ENCODE results near the gene STXBP3.

STXBP3 gene

GRCh38 chr1:108791790-108792189, 45.3 kb downstream of the STXBP3 start:
- Histone ChIP-seq H3F3A (ENCODE audit: insufficient read depth, low read length) (no peaks in the 10 kb centered on the region), H3K9me2 (replicated peaks; ENCODE audit: insufficient read depth, low read length) (no peaks in the 10 kb centered on the region), H3K27me3 (replicated peaks; ENCODE audit: insufficient read depth, low read length) (no peaks in the 10 kb centered on the region), H3K4me2 (ENCODE audit: low read depth, low read length) (no peak overlapping the region), H3K9me3 (replicated peaks; ENCODE audit: insufficient read depth, low read length) (no peaks in the 10 kb centered on the region), H2AFZ (ENCODE audit: low read length) (no peak overlapping the region), H3K4me3 (ENCODE audit: low read length) (no peak overlapping the region), H3K9ac (ENCODE audit: low read length) (no peak overlapping the region), H3K79me2 (ENCODE audit: low read length) (no peaks in the 10 kb centered on the region), H4K20me1 (ENCODE audit: insufficient read depth, low read length) (no peaks in the 10 kb centered on the region), H3K36me3 (replicated peaks; ENCODE audit: insufficient read depth, low read length) (no peaks in the 10 kb centered on the region), H3K4me1 (ENCODE audit: low read length) (no peaks in the 10 kb centered on the region), H3K27ac (ENCODE audit: low read length) (no peak overlapping the region)
- DNase-seq = no peak
- no peak for TF ChIP-seq EZH2 (optimal IDR thresholded peaks at IDR 0.05; ENCODE audit: low read depth, low read length)

GRCh38 chr1:108792420-108792819, 45.9 kb downstream of the STXBP3 start:
- no peaks in the 10 kb centered on the region for H3F3A ChIP-seq (ENCODE audit: insufficient read depth, low read length)
- no peak for DNase-seq
- H4K20me1 ChIP-seq (ENCODE audit: insufficient read depth, low read length) = no peaks in the 10 kb centered on the region
- H3K9me2 ChIP-seq (replicated peaks; ENCODE audit: insufficient read depth, low read length) = no peaks in the 10 kb centered on the region
- no peak for TF ChIP-seq EZH2 (optimal IDR thresholded peaks at IDR 0.05; ENCODE audit: low read depth, low read length)
- no peak for TF ChIP-seq EZH2phosphoT487 (IDR thresholded peaks at IDR 0.05; ENCODE audit: low read length)
- TF ChIP-seq CTCF (IDR thresholded peaks at IDR 0.05; ENCODE audit: low read length) = no peak
- H3K36me3 ChIP-seq (replicated peaks; ENCODE audit: insufficient read depth, low read length) = no peaks in the 10 kb centered on the region
- H3K4me1 ChIP-seq (ENCODE audit: low read length) = no peaks in the 10 kb centered on the region
- no peaks in the 10 kb centered on the region for H3K27me3 ChIP-seq (replicated peaks; ENCODE audit: insufficient read depth, low read length)
- H3K9ac ChIP-seq (ENCODE audit: low read length) = no peak overlapping the region
- H3K27ac ChIP-seq (ENCODE audit: low read length) = no peak overlapping the region
- no peaks in the 10 kb centered on the region for H3K9me3 ChIP-seq (replicated peaks; ENCODE audit: insufficient read depth, low read length)
- H3K4me3 ChIP-seq (ENCODE audit: low read length) = no peak overlapping the region
- no peak overlapping the region for H2AFZ ChIP-seq (ENCODE audit: low read length)
- no peaks in the 10 kb centered on the region for H3K79me2 ChIP-seq (ENCODE audit: low read length)
- H3K4me2 ChIP-seq (ENCODE audit: low read depth, low read length) = no peak overlapping the region

DNA sequence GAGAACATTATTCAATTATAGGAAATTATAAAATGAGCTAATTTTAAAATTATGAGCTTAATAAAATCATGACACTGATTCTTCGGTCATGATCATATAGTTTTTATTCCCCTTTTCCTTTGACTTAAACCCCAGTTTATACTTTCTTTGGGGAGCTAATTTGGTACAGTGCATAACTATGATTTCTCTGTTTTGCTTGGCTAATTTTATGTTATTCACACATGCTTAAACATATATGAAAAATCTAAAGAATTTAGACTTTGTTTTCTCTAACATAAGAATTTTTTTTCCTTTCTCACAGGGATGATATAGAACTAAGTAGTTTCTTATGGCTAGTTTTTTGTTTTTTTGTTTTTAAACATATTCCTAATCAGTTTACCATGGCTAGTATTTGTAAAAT, 52.5 kb downstream of the STXBP3 start:
- no peak overlapping the region for H2AFZ ChIP-seq (ENCODE audit: low read length)
- DNase-seq = no peak
- H3K27me3 ChIP-seq (replicated peaks; ENCODE audit: insufficient read depth, low read length) = no peaks in the 10 kb centered on the region
- H3K27ac ChIP-seq (ENCODE audit: low read length) = no peak overlapping the region
- H4K20me1 ChIP-seq (ENCODE audit: insufficient read depth, low read length) = no peaks in the 10 kb centered on the region
- no peak overlapping the region for H3K4me3 ChIP-seq (ENCODE audit: low read length)
- no peak overlapping the region for H3K4me2 ChIP-seq (ENCODE audit: low read depth, low read length)
- no peaks in the 10 kb centered on the region for H3K4me1 ChIP-seq (ENCODE audit: low read length)
- no peaks in the 10 kb centered on the region for H3K79me2 ChIP-seq (ENCODE audit: low read length)
- H3F3A ChIP-seq (ENCODE audit: insufficient read depth, low read length) = no peaks in the 10 kb centered on the region
- H3K36me3 ChIP-seq (replicated peaks; ENCODE audit: insufficient read depth, low read length) = no peaks in the 10 kb centered on the region
- H3K9me2 ChIP-seq (replicated peaks; ENCODE audit: insufficient read depth, low read length) = no peaks in the 10 kb centered on the region
- H3K9ac ChIP-seq (ENCODE audit: low read length) = no peak overlapping the region
- TF ChIP-seq EZH2 (optimal IDR thresholded peaks at IDR 0.05; ENCODE audit: low read depth, low read length) = no peak
- TF ChIP-seq EZH2phosphoT487 (IDR thresholded peaks at IDR 0.05; ENCODE audit: low read length) = no peak
- no peak for TF ChIP-seq CTCF (IDR thresholded peaks at IDR 0.05; ENCODE audit: low read length)
- H3K9me3 ChIP-seq (replicated peaks; ENCODE audit: insufficient read depth, low read length) = no peaks in the 10 kb centered on the region

GRCh38 chr1:108801101-108801500, 54.6 kb downstream of the STXBP3 start:
- Histone ChIP-seq H2AFZ (ENCODE audit: low read length) (no peak overlapping the region), H3K9me3 (replicated peaks; ENCODE audit: insufficient read depth, low read length) (no peaks in the 10 kb centered on the region), H4K20me1 (ENCODE audit: insufficient read depth, low read length) (no peaks in the 10 kb centered on the region), H3K27me3 (replicated peaks; ENCODE audit: insufficient read depth, low read length) (no peaks in the 10 kb centered on the region), H3K36me3 (replicated peaks; ENCODE audit: insufficient read depth, low read length) (no peaks in the 10 kb centered on the region), H3K27ac (ENCODE audit: low read length) (no peak overlapping the region), H3K9me2 (replicated peaks; ENCODE audit: insufficient read depth, low read length) (no peaks in the 10 kb centered on the region), H3K79me2 (ENCODE audit: low read length) (no peaks in the 10 kb centered on the region), H3K9ac (ENCODE audit: low read length) (no peak overlapping the region), H3K4me3 (ENCODE audit: low read length) (no peak overlapping the region), H3K4me2 (ENCODE audit: low read depth, low read length) (no peak overlapping the region), H3F3A (ENCODE audit: insufficient read depth, low read length) (no peaks in the 10 kb centered on the region), H3K4me1 (ENCODE audit: low read length) (no peaks in the 10 kb centered on the region)
- no peak for DNase-seq
- no peak for TF ChIP-seq EZH2 (optimal IDR thresholded peaks at IDR 0.05; ENCODE audit: low read depth, low read length)
- TF ChIP-seq EZH2phosphoT487 (IDR thresholded peaks at IDR 0.05; ENCODE audit: low read length) = no peak
- no peak for TF ChIP-seq CTCF (IDR thresholded peaks at IDR 0.05; ENCODE audit: low read length)
